VCaP (cell line): ENCODE results near the gene DNAJC22.
"Not testable (repeated sequence)": the region's sequence is repeated elsewhere in the genome, so short reads cannot be mapped to it uniquely, and the experiment has no call there.

Experiments used
- H3K27ac ChIP-seq: fragments of 450-650 bp; 2 replicates; pipeline ENCODE4 v1.5.1; 2017
- CTCF ChIP-seq: fragments of 450-650 bp; conservative IDR thresholded peaks from 2 replicates; pipeline ENCODE4 v1.5.1; 2017; ENCODE audit warnings: mild to moderate bottlenecking, moderate library complexity

DNAJC22 gene

GRCh38 chr12:49370539-49370938, 23.9 kb downstream of the DNAJC22 start:
- no peak overlapping the region for H3K27ac ChIP-seq
- no peak for TF ChIP-seq CTCF

- TF ChIP-seq CTCF = no peak
- H3K27ac ChIP-seq = peak overlapping the region; percentile 59
Observed at GRCh38 chr12:49375406-49375805, 28.7 kb downstream of the DNAJC22 start.

- TF ChIP-seq CTCF = no peak
- no peak overlapping the region for H3K27ac ChIP-seq
Observed at GRCh38 chr12:49377386-49377785, 30.7 kb downstream of the DNAJC22 start.

GRCh38 chr12:49380184-49380583, 33.5 kb downstream of the DNAJC22 start:
- H3K27ac ChIP-seq = not testable (repeated sequence)

- TF ChIP-seq CTCF = no peak
- H3K27ac ChIP-seq = no peak overlapping the region
Observed at GRCh38 chr12:49388682-49389386, 42.1 kb downstream of the DNAJC22 start.

GRCh38 chr12:49389387-49389703, 42.7 kb downstream of the DNAJC22 start:
- TF ChIP-seq CTCF = no peak
- no peak overlapping the region for H3K27ac ChIP-seq

GRCh38 chr12:49397000-49397399, 50.3 kb downstream of the DNAJC22 start:
- no peak for TF ChIP-seq CTCF
- no peak overlapping the region for H3K27ac ChIP-seq

- H3K27ac ChIP-seq = peak overlapping the region; percentile 59
- TF ChIP-seq CTCF = no peak
Observed at GRCh38 chr12:49400304-49400703, 53.6 kb downstream of the DNAJC22 start.
